Fibroblast of mammary gland (primary cell): ENCODE data around the gene KMT2C.
"Not testable (repeated sequence)": the region's sequence is repeated elsewhere in the genome, so short reads cannot be mapped to it uniquely, and the experiment has no call there.

Experiments used
- DNase-seq: peaks from one replicate; pipeline ENCODE4 v3.0.0-alpha.2; 2010; ENCODE audit warnings: low read depth
- H3K4me3 ChIP-seq: 2 replicates; pipeline ENCODE4 v1.5.1; 2011; ENCODE audit warnings: low read depth, mild to moderate bottlenecking, low read length, moderate library complexity; ENCODE audit not compliant: control insufficient read depth
- TF ChIP-seq, protein P1 (sequence below): conservative IDR thresholded peaks from 2 replicates; pipeline ENCODE4 v1.5.1; 2011; ENCODE audit warnings: low read depth, low read length, inconsistent platforms; ENCODE audit not compliant: control insufficient read depth, insufficient read depth

Gene KMT2C

DNA sequence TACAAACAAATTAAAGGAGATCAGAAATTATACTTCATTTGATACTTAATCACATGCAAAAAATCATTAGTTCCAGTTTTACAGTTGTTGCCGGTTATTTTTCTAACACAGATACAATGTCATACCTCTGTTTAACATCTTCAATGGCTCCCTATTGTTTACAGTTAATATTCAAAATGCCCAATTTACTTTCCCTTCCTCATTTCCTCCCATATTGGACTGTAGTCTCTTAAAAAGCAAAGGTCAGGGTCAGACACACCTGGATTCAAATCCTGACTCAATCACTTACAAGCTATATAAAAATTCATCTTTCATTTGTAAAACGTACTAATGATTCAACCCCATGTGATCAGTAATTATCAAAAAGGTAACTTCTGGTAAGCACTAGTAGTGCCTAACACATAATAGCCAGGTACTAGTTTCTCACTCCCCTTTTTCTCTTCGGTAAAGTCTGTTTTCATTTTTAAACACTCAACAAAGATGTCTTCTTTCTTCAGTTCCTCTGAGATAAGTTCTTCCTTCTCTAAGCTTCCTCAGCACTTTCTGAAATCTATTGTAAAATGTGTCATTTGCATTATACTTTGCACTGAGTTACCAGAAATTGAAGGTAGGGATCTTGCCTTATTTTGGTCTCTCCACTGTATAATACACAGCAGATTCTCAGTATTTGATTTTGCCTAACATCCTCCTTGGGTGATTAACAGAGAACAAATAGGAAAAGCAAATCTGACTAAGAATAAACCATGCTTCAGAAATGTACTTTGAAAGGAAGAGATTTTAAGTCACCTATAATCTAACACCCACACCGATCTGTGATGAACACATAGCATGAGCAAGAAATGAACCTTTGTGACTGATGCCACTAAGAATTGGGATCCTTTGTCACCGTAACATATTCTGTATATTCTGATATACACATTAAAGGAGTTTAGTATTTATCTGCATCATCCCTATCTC lies 16.1 kb downstream of the KMT2C start:
- TF ChIP-seq, protein P1, sequence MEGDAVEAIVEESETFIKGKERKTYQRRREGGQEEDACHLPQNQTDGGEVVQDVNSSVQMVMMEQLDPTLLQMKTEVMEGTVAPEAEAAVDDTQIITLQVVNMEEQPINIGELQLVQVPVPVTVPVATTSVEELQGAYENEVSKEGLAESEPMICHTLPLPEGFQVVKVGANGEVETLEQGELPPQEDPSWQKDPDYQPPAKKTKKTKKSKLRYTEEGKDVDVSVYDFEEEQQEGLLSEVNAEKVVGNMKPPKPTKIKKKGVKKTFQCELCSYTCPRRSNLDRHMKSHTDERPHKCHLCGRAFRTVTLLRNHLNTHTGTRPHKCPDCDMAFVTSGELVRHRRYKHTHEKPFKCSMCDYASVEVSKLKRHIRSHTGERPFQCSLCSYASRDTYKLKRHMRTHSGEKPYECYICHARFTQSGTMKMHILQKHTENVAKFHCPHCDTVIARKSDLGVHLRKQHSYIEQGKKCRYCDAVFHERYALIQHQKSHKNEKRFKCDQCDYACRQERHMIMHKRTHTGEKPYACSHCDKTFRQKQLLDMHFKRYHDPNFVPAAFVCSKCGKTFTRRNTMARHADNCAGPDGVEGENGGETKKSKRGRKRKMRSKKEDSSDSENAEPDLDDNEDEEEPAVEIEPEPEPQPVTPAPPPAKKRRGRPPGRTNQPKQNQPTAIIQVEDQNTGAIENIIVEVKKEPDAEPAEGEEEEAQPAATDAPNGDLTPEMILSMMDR, result no peak
- DNase-seq, result no peak
- H3K4me3 ChIP-seq, result no peak overlapping the region

DNA sequence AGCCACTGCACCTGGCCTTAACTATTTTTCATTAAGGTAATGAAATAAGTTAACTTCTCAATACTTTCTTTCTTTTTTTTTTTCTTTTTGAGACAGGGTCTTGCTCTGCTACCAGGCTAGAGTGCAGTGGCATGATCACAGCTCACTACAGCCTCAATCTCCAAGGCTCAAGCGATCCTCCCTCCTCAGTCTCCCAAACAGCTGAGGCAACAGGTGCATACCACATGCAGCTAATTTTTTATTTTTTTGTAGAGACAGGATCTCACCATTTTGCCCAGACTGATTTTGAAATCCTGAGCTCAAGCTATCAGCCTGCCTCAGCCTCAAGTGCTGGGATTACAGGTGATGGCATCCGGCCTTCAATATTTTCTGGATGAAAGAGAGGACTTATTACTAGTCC lies 21.0 kb downstream of the KMT2C start:
- TF ChIP-seq, protein P1, result no peak
- H3K4me3 ChIP-seq, result no peak overlapping the region
- no peak for DNase-seq

DNA sequence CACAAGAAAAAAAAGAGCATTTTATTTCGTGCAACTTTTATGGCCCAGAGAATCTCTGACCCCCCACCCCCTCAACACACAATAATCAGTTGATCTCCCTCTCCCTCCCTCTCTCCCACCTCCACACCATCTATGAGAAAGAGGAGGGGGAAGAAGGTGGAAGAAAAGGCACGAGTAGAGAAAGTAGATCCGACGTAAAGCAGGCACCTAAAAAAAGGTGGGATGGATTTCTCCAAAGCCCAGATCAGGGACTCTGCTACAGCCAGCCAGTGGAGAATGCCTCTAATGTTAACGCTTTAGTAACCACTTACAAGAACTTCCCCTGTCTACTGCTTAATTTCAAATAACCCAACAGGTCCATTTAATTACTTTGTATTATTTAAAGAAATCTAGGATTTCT lies 24.4 kb downstream of the KMT2C start:
- DNase-seq, result no peak
- no peak overlapping the region for H3K4me3 ChIP-seq
- TF ChIP-seq, protein P1, result no peak

DNA sequence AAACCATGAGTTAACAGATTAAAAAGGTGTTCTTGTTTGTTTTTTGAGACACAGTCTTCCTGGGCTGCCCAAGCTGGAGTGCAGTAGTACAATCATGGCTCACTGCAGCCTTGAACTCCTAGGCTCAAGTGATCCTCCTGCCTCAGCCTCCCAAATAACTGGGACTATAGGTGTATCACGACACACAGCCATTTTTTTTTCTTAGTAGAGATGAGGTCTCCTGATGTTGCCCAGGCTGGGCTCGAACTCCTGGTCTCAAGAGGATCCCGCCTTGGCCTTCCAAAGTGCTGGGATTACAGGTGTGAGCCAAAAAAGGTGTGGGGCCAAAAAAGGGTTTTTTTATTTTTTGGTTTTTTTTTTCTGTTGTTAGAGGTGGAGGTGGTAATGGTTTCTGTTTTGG lies 29.3 kb downstream of the KMT2C start:
- H3K4me3 ChIP-seq, result no peak overlapping the region
- DNase-seq, result no peak
- TF ChIP-seq, protein P1, result no peak

DNA sequence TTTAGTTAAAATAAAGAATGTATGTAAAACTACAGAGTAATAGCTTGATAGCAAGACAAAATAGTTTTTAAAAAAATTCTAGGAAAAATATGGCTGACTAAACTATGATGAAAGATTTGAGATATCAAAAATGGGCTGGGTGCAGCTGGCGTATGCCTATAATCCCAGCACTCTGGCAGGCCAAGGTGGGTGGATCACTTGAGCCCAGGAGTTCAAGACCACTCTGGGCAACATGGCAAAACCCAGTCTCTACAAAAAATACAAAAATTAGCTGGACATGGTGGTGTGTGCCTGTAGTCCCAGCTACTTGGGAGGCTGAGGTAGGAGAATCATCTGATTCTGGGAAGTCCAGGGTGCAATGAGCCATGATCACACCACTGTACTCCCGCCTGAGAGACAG lies 29.8 kb downstream of the KMT2C start:
- H3K4me3 ChIP-seq, DNase-seq: not testable (repeated sequence)

DNA sequence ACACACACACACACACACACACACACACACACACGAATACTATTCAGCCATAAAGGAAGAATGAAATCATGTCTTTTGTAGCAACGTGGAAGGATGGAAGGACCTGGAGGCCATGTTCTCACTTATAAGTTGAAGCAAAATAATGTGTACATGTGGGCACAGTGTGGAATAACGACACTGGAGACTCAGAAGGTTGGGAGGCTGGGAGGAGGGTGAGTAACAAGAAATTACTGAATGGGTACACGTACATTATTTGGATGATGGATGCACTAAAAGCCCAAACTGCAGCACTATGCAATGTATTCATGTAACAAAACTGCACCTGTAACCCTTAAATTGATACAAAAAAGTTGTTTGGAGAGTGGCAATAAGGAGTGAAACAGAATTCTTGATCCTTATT lies 32.1 kb downstream of the KMT2C start:
- H3K4me3 ChIP-seq, result no peak overlapping the region
- TF ChIP-seq, protein P1, result no peak
- DNase-seq, result no peak

DNA sequence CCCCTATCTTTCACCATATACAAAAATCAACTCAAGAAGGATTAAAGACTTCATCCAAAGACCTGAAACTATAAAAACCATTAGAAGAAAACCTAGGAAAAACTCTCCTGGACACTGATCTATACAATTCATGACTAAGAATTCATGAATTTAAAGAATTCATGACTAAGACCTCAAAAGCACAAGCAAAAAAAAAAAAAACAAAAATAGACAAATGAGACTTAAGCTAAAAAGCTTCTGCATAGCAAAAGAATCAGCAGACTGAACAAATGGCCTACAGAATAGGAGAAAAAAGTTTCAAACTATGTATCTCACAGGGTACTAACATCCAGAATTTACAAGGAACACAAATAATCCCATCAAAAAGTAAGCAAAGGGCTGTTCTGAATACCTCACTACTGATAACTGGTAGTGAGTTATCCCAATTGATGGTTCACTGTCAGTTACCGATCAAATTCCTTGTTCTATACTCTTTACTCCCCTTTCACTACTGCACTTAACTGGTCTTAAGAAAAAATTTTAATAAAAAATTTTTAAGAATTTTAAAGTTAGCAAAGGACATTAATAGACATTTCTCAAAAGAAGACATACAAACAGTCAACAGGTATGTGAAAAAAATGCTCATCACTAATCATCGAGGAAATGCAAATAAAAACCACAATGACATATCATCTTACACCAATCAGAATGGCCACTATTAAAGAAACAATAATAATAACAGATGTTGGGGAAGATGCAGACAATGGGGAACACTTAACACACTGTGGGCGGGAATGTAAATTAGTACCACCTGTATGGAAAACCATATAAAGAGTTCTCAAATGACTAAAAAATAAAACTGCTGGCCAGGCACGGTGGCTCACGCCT lies 33.2 kb downstream of the KMT2C start:
- TF ChIP-seq, protein P1, result no peak
- DNase-seq, result no peak

More for the DNA sequence above, 33.2 kb downstream of the KMT2C start:
- no peak overlapping the region for H3K4me3 ChIP-seq
